Measurements from ENCODE around the gene SNX32.

Gene SNX32

GRCh38 chr11:65896034-65896999, 62.6 kb downstream of the SNX32 start:
- TF ChIP-seq EZH2phosphoT487 (IDR thresholded peaks at IDR 0.05; ENCODE audit: low read length) (no peak), EZH2 (optimal IDR thresholded peaks at IDR 0.05; ENCODE audit: low read depth, low read length) (no peak), CTCF (IDR thresholded peaks at IDR 0.05; ENCODE audit: low read length) (no peak)
- Histone ChIP-seq H3K4me3 (ENCODE audit: low read length) (no peak overlapping the region), H4K20me1 (ENCODE audit: insufficient read depth, low read length) (no peaks in the 10 kb centered on the region), H3K9me3 (replicated peaks; ENCODE audit: insufficient read depth, low read length) (no peaks in the 10 kb centered on the region), H3K27me3 (replicated peaks; ENCODE audit: insufficient read depth, low read length) (peaks cover 11% of the 10 kb centered on the region), H3K36me3 (replicated peaks; ENCODE audit: insufficient read depth, low read length) (no peaks in the 10 kb centered on the region), H3F3A (ENCODE audit: insufficient read depth, low read length) (peaks cover 12% of the 10 kb centered on the region; the same call in 1 of the 2 replicates), H3K9me2 (replicated peaks; ENCODE audit: insufficient read depth, low read length) (no peaks in the 10 kb centered on the region), H3K4me2 (ENCODE audit: low read depth, low read length) (no peak overlapping the region), H3K9ac (ENCODE audit: low read length) (no peak overlapping the region), H3K4me1 (ENCODE audit: low read length) (peaks cover 23% of the 10 kb centered on the region), H2AFZ (ENCODE audit: low read length) (no peak overlapping the region), H3K79me2 (ENCODE audit: low read length) (peaks cover 7% of the 10 kb centered on the region), H3K27ac (ENCODE audit: low read length) (no peak overlapping the region)
- no peak for DNase-seq

- Histone ChIP-seq H3K4me3 (ENCODE audit: low read length) (no peak overlapping the region), H3K4me1 (ENCODE audit: low read length) (peaks cover 27% of the 10 kb centered on the region), H3K36me3 (replicated peaks; ENCODE audit: insufficient read depth, low read length) (no peaks in the 10 kb centered on the region), H3K27me3 (replicated peaks; ENCODE audit: insufficient read depth, low read length) (peaks cover 11% of the 10 kb centered on the region), H4K20me1 (ENCODE audit: insufficient read depth, low read length) (no peaks in the 10 kb centered on the region), H3K4me2 (ENCODE audit: low read depth, low read length) (no peak overlapping the region), H3F3A (ENCODE audit: insufficient read depth, low read length) (peaks cover 19% of the 10 kb centered on the region; the same call in 1 of the 2 replicates), H3K79me2 (ENCODE audit: low read length) (peaks cover under 1% of the 10 kb centered on the region; the same call in 1 of the 2 replicates), H3K27ac (ENCODE audit: low read length) (no peak overlapping the region), H3K9me2 (replicated peaks; ENCODE audit: insufficient read depth, low read length) (no peaks in the 10 kb centered on the region), H3K9me3 (replicated peaks; ENCODE audit: insufficient read depth, low read length) (no peaks in the 10 kb centered on the region), H3K9ac (ENCODE audit: low read length) (no peak overlapping the region), H2AFZ (ENCODE audit: low read length) (no peak overlapping the region)
- no peak for DNase-seq
- TF ChIP-seq EZH2 (optimal IDR thresholded peaks at IDR 0.05; ENCODE audit: low read depth, low read length) = no peak
- no peak for TF ChIP-seq CTCF (IDR thresholded peaks at IDR 0.05; ENCODE audit: low read length)
- TF ChIP-seq EZH2phosphoT487 (IDR thresholded peaks at IDR 0.05; ENCODE audit: low read length) = no peak
Measured at GRCh38 chr11:65897020-65897471, 63.3 kb downstream of the SNX32 start.

GRCh38 chr11:65898656-65899355, 65.0 kb downstream of the SNX32 start:
- Histone ChIP-seq H4K20me1 (ENCODE audit: insufficient read depth, low read length) (no peaks in the 10 kb centered on the region), H3F3A (ENCODE audit: insufficient read depth, low read length) (peaks cover 19% of the 10 kb centered on the region; the same call in 1 of the 2 replicates), H3K4me2 (ENCODE audit: low read depth, low read length) (no peak overlapping the region), H3K9me2 (replicated peaks; ENCODE audit: insufficient read depth, low read length) (no peaks in the 10 kb centered on the region), H3K27ac (ENCODE audit: low read length) (no peak overlapping the region), H3K9me3 (replicated peaks; ENCODE audit: insufficient read depth, low read length) (no peaks in the 10 kb centered on the region), H3K27me3 (replicated peaks; ENCODE audit: insufficient read depth, low read length) (peaks cover 11% of the 10 kb centered on the region), H2AFZ (ENCODE audit: low read length) (no peak overlapping the region), H3K9ac (ENCODE audit: low read length) (no peak overlapping the region), H3K4me1 (ENCODE audit: low read length) (peaks cover 27% of the 10 kb centered on the region), H3K36me3 (replicated peaks; ENCODE audit: insufficient read depth, low read length) (no peaks in the 10 kb centered on the region), H3K4me3 (ENCODE audit: low read length) (no peak overlapping the region), H3K79me2 (ENCODE audit: low read length) (no peaks in the 10 kb centered on the region)
- TF ChIP-seq EZH2 (optimal IDR thresholded peaks at IDR 0.05; ENCODE audit: low read depth, low read length) = no peak
- TF ChIP-seq EZH2phosphoT487 (IDR thresholded peaks at IDR 0.05; ENCODE audit: low read length) = no peak
- no peak for TF ChIP-seq CTCF (IDR thresholded peaks at IDR 0.05; ENCODE audit: low read length)
- no peak for DNase-seq
